G401.6 (cell line): ENCODE results near the gene BBS9.

Source experiments
- FAIRE-seq: peaks from 2 replicates; lab custom pipeline; 2012; peaks lifted over from hg19 to GRCh38; lab: Jason Lieb, UNC

Gene BBS9

GRCh38 chr7:33650828-33651227 lies 521.5 kb downstream of the BBS9 start:
- no peak for FAIRE-seq

GRCh38 chr7:33651998-33652515 lies 522.7 kb downstream of the BBS9 start:
- FAIRE-seq: no peak

- no peak for FAIRE-seq
These were observed 525.3 kb downstream of the BBS9 start for GRCh38 chr7:33654676-33655075.
